ENCODE data around the gene KCNQ1. TPM values are rescaled to one million over a fixed set of nuclear protein-coding genes. Genes with fewer than 3 reads are reported as not detected.

KCNQ1 gene
- total and polyA plus RNA-seq, 9 of the 15 experiments (the other 6 are each of a cell fraction or from before 2014, with no cell fraction given): 0.44 TPM; not detected in 8

DNA sequence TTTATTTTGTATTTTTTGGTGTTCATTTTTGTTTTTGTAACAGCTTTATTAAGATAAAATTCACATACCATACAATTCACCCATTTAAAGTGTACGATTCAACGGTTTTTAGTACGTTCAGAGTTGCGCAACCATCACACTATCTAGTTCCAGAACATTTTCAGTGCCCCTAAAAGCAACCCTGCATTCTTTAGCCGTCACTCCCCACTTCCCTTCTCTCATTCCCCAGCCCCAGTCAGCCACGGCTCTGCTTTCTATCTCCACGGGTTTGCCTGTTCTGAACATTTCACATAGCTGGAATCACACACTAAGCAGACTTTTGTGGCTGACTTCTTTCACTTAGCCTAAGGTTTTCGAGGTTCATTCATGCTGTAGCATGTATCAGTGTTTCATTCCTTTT is 264.6 kb downstream of the KCNQ1 start (continued):
- TF ChIP-seq, protein P1, sequence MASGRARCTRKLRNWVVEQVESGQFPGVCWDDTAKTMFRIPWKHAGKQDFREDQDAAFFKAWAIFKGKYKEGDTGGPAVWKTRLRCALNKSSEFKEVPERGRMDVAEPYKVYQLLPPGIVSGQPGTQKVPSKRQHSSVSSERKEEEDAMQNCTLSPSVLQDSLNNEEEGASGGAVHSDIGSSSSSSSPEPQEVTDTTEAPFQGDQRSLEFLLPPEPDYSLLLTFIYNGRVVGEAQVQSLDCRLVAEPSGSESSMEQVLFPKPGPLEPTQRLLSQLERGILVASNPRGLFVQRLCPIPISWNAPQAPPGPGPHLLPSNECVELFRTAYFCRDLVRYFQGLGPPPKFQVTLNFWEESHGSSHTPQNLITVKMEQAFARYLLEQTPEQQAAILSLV (tag; IDR thresholded peaks at IDR 0.05): 0 out of 2 replicates have a peak, but pooled peaks have one; percentile 42

DNA sequence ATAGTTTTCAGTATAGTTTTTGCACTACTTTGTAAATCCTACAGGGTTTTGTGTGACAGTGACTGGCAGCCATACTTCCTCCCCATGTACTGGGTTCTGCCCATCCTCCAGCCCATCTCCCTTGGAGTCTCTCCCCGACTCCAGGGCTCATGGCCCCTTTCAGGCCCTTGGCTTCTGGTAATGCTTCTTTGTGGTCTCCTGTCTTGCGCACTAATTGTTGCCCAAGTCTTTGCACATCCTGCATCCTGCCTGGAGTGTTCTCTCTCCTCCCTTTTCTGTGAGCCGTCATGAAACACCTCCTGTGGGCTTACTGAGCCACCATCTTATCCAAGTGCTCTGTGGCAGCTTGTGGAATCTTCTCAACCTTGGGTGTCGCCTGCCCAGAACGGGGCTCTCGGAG is 266.4 kb downstream of the KCNQ1 start:
- WGBS (ENCODE audit: insufficient coverage, low coverage, missing lambda C conversion rate): 68% methylated on average over 4 of the region's 6 CpGs
- H3K9me3 ChIP-seq (replicated peaks; ENCODE audit: control insufficient read depth, insufficient read depth, low read depth, low read length): no peaks in the 10 kb centered on the region; the same call in 1 of the 2 replicates

More for the DNA sequence above, 266.4 kb downstream of the KCNQ1 start:
- ATAC-seq (no peak), FAIRE-seq (no peak), DNase-seq (ENCODE audit: extremely low read depth in 1 of 4, low spot score in 3 of 4) (no peak)
- Histone ChIP-seq H3K27me3 (ENCODE audit: control insufficient read depth in 2 of 2, insufficient read depth in 2 of 2, low read length in 2 of 2) (peaks cover 2 to 38% of the 10 kb centered on the region in 2 experiments; a peak in 3 of 5 replicates), H3K4me2 (ENCODE audit: insufficient read depth, low read length) (no peak overlapping the region), H3K9ac (ENCODE audit: insufficient read depth in 1 of 2, low read depth in 2 of 2, low read length in 2 of 2) (no peak overlapping the region), H3K4me1 (replicated peaks in 1 of 2; ENCODE audit: control insufficient read depth in 2 of 2, insufficient read depth in 2 of 2, low read length in 2 of 2) (peaks cover 0 to 12% of the 10 kb centered on the region in 2 experiments; a peak in 4 of 5 replicates), H3K9me1 (ENCODE audit: control insufficient read depth, insufficient read depth, low read length) (no peaks in the 10 kb centered on the region), H3K36me3 (ENCODE audit: control insufficient read depth, insufficient read depth, low read length) (no peaks in the 10 kb centered on the region), H3K27ac (ENCODE audit: extremely low read depth, low read depth, low read length) (no peak overlapping the region), H4K20me1 (replicated peaks; ENCODE audit: control insufficient read depth, insufficient read depth, low read length) (0 out of 2 replicates have a peak, but pooled peaks cover 2% of the 10 kb centered on the region), H3K79me2 (ENCODE audit: control insufficient read depth, insufficient read depth, low read length) (no peaks in the 10 kb centered on the region), H3K4me3 (no peak overlapping the region), H2AFZ (ENCODE audit: low read depth, low read length) (no peak overlapping the region)
- ChIA-PET CTCF (ENCODE audit: low intra/inter-chr PET ratio) (no interaction called here), POLR2A (interaction anchor here (0.9 to 1.4 kb wide), 2 partner anchors 9 to 30 kb away, joined by 3 read pairs; no protein-coding TSS in a partner anchor)
- in situ Hi-C loops (cut with MboI): no loop called here
- TF ChIP-seq PRMT5 (CRISPR knock-in tag; IDR thresholded peaks at IDR 0.05) (no peak), POLR2B (IDR thresholded peaks at IDR 0.05; ENCODE audit: low read depth, partially characterized antibody) (no peak), CSDE1 (IDR thresholded peaks at IDR 0.05) (no peak), ZNF239 (CRISPR knock-in tag; IDR thresholded peaks at IDR 0.05) (no peak), ADNP (tag; IDR thresholded peaks at IDR 0.05) (no peak), CTBP1 (IDR thresholded peaks at IDR 0.05; ENCODE audit: borderline replicate concordance) (no peak), SIRT6 (IDR thresholded peaks at IDR 0.05; ENCODE audit: low read depth, low read length) (no peak)
- TF ChIP-seq, protein P2, sequence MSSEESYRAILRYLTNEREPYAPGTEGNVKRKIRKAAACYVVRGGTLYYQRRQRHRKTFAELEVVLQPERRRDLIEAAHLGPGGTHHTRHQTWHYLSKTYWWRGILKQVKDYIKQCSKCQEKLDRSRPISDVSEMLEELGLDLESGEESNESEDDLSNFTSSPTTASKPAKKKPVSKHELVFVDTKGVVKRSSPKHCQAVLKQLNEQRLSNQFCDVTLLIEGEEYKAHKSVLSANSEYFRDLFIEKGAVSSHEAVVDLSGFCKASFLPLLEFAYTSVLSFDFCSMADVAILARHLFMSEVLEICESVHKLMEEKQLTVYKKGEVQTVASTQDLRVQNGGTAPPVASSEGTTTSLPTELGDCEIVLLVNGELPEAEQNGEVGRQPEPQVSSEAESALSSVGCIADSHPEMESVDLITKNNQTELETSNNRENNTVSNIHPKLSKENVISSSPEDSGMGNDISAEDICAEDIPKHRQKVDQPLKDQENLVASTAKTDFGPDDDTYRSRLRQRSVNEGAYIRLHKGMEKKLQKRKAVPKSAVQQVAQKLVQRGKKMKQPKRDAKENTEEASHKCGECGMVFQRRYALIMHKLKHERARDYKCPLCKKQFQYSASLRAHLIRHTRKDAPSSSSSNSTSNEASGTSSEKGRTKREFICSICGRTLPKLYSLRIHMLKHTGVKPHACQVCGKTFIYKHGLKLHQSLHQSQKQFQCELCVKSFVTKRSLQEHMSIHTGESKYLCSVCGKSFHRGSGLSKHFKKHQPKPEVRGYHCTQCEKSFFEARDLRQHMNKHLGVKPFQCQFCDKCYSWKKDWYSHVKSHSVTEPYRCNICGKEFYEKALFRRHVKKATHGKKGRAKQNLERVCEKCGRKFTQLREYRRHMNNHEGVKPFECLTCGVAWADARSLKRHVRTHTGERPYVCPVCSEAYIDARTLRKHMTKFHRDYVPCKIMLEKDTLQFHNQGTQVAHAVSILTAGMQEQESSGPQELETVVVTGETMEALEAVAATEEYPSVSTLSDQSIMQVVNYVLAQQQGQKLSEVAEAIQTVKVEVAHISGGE (CRISPR knock-in tag; IDR thresholded peaks at IDR 0.05): no peak
- TF ChIP-seq, protein P3, sequence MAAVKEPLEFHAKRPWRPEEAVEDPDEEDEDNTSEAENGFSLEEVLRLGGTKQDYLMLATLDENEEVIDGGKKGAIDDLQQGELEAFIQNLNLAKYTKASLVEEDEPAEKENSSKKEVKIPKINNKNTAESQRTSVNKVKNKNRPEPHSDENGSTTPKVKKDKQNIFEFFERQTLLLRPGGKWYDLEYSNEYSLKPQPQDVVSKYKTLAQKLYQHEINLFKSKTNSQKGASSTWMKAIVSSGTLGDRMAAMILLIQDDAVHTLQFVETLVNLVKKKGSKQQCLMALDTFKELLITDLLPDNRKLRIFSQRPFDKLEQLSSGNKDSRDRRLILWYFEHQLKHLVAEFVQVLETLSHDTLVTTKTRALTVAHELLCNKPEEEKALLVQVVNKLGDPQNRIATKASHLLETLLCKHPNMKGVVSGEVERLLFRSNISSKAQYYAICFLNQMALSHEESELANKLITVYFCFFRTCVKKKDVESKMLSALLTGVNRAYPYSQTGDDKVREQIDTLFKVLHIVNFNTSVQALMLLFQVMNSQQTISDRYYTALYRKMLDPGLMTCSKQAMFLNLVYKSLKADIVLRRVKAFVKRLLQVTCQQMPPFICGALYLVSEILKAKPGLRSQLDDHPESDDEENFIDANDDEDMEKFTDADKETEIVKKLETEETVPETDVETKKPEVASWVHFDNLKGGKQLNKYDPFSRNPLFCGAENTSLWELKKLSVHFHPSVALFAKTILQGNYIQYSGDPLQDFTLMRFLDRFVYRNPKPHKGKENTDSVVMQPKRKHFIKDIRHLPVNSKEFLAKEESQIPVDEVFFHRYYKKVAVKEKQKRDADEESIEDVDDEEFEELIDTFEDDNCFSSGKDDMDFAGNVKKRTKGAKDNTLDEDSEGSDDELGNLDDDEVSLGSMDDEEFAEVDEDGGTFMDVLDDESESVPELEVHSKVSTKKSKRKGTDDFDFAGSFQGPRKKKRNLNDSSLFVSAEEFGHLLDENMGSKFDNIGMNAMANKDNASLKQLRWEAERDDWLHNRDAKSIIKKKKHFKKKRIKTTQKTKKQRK (IDR thresholded peaks at IDR 0.05; ENCODE audit: borderline replicate concordance, low read depth, low read length): no peak
- BruUV-seq (replicated peaks): no TSS peak
- intact Hi-C loops (cut with micrococcal nuclease): no loop called here
